GM12878 (cell line): Measurements from ENCODE around the gene SCGB3A2. TPM values are rescaled to one million over a fixed set of nuclear protein-coding genes. Genes with fewer than 3 reads are reported as not detected.

Experiments used
- ATAC-seq: fragments of 200-7000 bp; cut with Tn5 transposase; 3 replicates; pipeline ENCODE4 v1.9.1; 2020; ENCODE audit warnings: mild to moderate bottlenecking, moderate library complexity
- BruUV-seq: library from RNA; stranded (reverse); fragments of 400-500 nt; replicated peaks from 2 replicates; lab custom pipeline; 2021; lab: Mats Ljungman, UMichigan
- CTCF ChIA-PET: fragments of 300-600 bp; sonication (Branson Sonifier 250); formaldehyde crosslinking; extraction: SDS; loops from one replicate; lab custom pipeline; 2021; ENCODE audit warnings: inconsistent platforms; lab: Yijun Ruan, JAX
- POLR2A ChIA-PET: fragments of 350-600 bp; formaldehyde crosslinking; extraction: SDS; loops from one replicate; lab custom pipeline; 2021; ENCODE audit warnings: inconsistent platforms; lab: Charles Lee
- RAD21 ChIA-PET: fragments of 300-600 bp; sonication (Branson Sonifier 250); formaldehyde crosslinking; loops from one replicate; lab custom pipeline; 2023; ENCODE audit warnings: antibody characterized with exemption; ENCODE audit not compliant: unreplicated experiment; lab: Charles Lee
- SMC1A ChIA-PET: fragments of 300-600 bp; sonication (Branson Sonifier 250); formaldehyde crosslinking; loops from one replicate; lab custom pipeline; 2023; ENCODE audit not compliant: unreplicated experiment, uncharacterized antibody; lab: Charles Lee
- DNase-seq: peaks from one replicate; pipeline ENCODE4 v3.0.0-alpha.2; 2011; ENCODE audit warnings: low read depth, low spot score
- FAIRE-seq: peaks from 3 replicates; lab custom pipeline; 2011; peaks lifted over from hg19 to GRCh38; lab: Jason Lieb, UNC
- H2AFZ ChIP-seq: 2 replicates; pipeline ENCODE4 v1.6.0; 2011; ENCODE audit warnings: low read depth, low read length, control low read depth; ENCODE audit not compliant: control insufficient read depth
- H3K27ac ChIP-seq: 2 replicates; pipeline ENCODE4 v1.5.1; 2011; ENCODE audit warnings: control low read depth; ENCODE audit not compliant: control insufficient read depth, insufficient read depth
- H3K27me3 ChIP-seq, 2 experiments: replicated peaks in 1 of 2; 2 replicates each; pipeline versions ENCODE4 v1.6.0 to v1.6.1; 2011; ENCODE audit warnings: low read length in 1 of 2; ENCODE audit not compliant: control insufficient read depth in 2 of 2, insufficient read depth in 2 of 2
- H3K36me3 ChIP-seq, 2 experiments: 2 replicates each; pipeline ENCODE4 v1.5.1; 2011; ENCODE audit warnings: low read length in 1 of 2; ENCODE audit not compliant: control insufficient read depth in 2 of 2, insufficient read depth in 2 of 2
- H3K4me1 ChIP-seq: 2 replicates; pipeline ENCODE4 v1.6.1; 2011; ENCODE audit warnings: mild to moderate bottlenecking, low read length, moderate library complexity, mixed read lengths; ENCODE audit not compliant: control insufficient read depth, insufficient read depth
- H3K4me2 ChIP-seq: 2 replicates; pipeline ENCODE4 v1.6.0; 2011; ENCODE audit warnings: control low read depth; ENCODE audit not compliant: control insufficient read depth, insufficient read depth
- H3K4me3 ChIP-seq: fragments of 200-600 bp; sonication (generic); 2 replicates; pipeline ENCODE4 v1.5.1; 2016
- H3K79me2 ChIP-seq: 2 replicates; pipeline ENCODE4 v1.6.0; 2011; ENCODE audit warnings: low read length; ENCODE audit not compliant: control insufficient read depth, insufficient read depth
- H3K9ac ChIP-seq: 2 replicates; pipeline ENCODE4 v1.8.0; 2011; ENCODE audit warnings: low read length, control low read depth, mixed read lengths; ENCODE audit not compliant: control insufficient read depth, insufficient read depth
- H3K9me3 ChIP-seq: replicated peaks from 3 replicates; pipeline ENCODE4 v1.5.1; 2011; ENCODE audit warnings: mild to moderate bottlenecking, low read length; ENCODE audit not compliant: control insufficient read depth, insufficient read depth
- H4K20me1 ChIP-seq: 2 replicates; pipeline ENCODE4 v1.6.0; 2011; ENCODE audit not compliant: control insufficient read depth, insufficient read depth
- ASH2L ChIP-seq: fragments of 300-600, 200-600 bp; sonication (generic); IDR thresholded peaks from 2 replicates; pipeline ENCODE4 v1.6.1; 2017; ENCODE audit warnings: low read depth, mild to moderate bottlenecking, borderline replicate concordance
- BRCA1 ChIP-seq: IDR thresholded peaks from 2 replicates; pipeline ENCODE4 v1.6.1; 2011; ENCODE audit warnings: low read depth, low read length, improper control_type of control experiment
- EP300 ChIP-seq, 2 experiments: fragments of 150-350 bp in 1 of 2; IDR thresholded peaks; 2 replicates each; pipeline ENCODE4 v1.6.1; 2011 to 2012; ENCODE audit warnings: low read depth in 2 of 2, low read length in 2 of 2, borderline replicate concordance in 1 of 2, improper control_type of control experiment in 1 of 2, inconsistent platforms in 1 of 2; ENCODE audit not compliant: control insufficient read depth in 1 of 2
- HCFC1 ChIP-seq: fragments of 150-350 bp; IDR thresholded peaks from 2 replicates; pipeline ENCODE4 v1.6.1; 2014; ENCODE audit warnings: low read length
- HSF1 ChIP-seq: fragments of 150-350 bp; IDR thresholded peaks from 2 replicates; pipeline ENCODE4 v1.6.1; 2014; ENCODE audit warnings: mild to moderate bottlenecking, low read depth, low read length
- IKZF1 ChIP-seq: fragments of 450-650 bp; conservative IDR thresholded peaks from 2 replicates; pipeline ENCODE4 v1.6.1; 2017; ENCODE audit warnings: antibody characterized with exemption, mild to moderate bottlenecking
- IKZF2 ChIP-seq, 2 experiments: fragments of 450-650 bp; IDR thresholded peaks; 2 replicates each; pipeline ENCODE4 v1.6.1; 2017; ENCODE audit warnings: mild to moderate bottlenecking in 2 of 2, moderate library complexity in 2 of 2
- POLR2A ChIP-seq: IDR thresholded peaks from 2 replicates; pipeline ENCODE4 v1.6.1; 2011; ENCODE audit warnings: low read depth, mild to moderate bottlenecking, low read length
- RELA ChIP-seq: fragments of 450-650 bp; IDR thresholded peaks from 2 replicates; pipeline ENCODE4 v1.8.0; 2014; ENCODE audit warnings: borderline replicate concordance; ENCODE audit not compliant: partially characterized antibody
- SMARCA5 ChIP-seq: fragments of 450-650 bp; IDR thresholded peaks from 2 replicates; pipeline ENCODE4 v1.6.1; 2017; ENCODE audit warnings: mild to moderate bottlenecking
- ZBED1 ChIP-seq: IDR thresholded peaks from 2 replicates; pipeline ENCODE4 v1.6.1; 2016; ENCODE audit warnings: borderline replicate concordance
- ZNF217 ChIP-seq: fragments of 450-650 bp; IDR thresholded peaks from 2 replicates; pipeline ENCODE4 v1.6.1; 2017; ENCODE audit warnings: antibody characterized with exemption, mild to moderate bottlenecking
- WGBS: methylation state at CpG from one replicate; pipeline ENCODE4 v1.1.6; 2016; ENCODE audit warnings: low lambda C conversion rate; ENCODE audit not compliant: insufficient replicate concordance, insufficient coverage; ENCODE audit errors: missing lambda C conversion rate; 5-methylcytosine and 5-hydroxymethylcytosine counted together
- in situ Hi-C: fragments of 300-500 bp; cut with MboI; formaldehyde crosslinking; loops from 9 replicates; pipeline ENCODE4 v1.14.3; 2018; ENCODE audit warnings: mixed read lengths
- intact Hi-C: fragments of 100-400 bp; cut with micrococcal nuclease; formaldehyde crosslinking; loops from one replicate; pipeline ENCODE4 v1.14.2; 2022; ENCODE audit not compliant: unreplicated experiment
- polyA plus RNA-seq, 11 experiments: library from polyadenylated mRNA; depleted of rRNA in 4 of 11; unstranded in 6 of 11; stranded (reverse) in 5 of 11; fragments of >200 nt; fragmentation: Nextera tagmentation in 4 of 11; fragmentation: Illumina TruSeq in 1 of 11; extraction: Ambion mirVana in 4 of 11; extraction: Trizol in 1 of 11; gene quantifications; 1 replicate in 1 of 11; 2 replicates in 10 of 11; pipeline versions ENCODE4 v1.2.1 to v1.2.3, GENCODE V29; 2011 to 2016; ENCODE audit warnings: inconsistent platforms in 2 of 11, missing spikeins in 2 of 11, low read depth in 1 of 11
- total RNA-seq, 4 experiments: library from RNA; depleted of rRNA in 3 of 4; stranded (reverse); fragments of >200 nt in 3 of 4; fragmentation: Illumina TruSeq in 1 of 4; extraction: Trizol in 1 of 4; gene quantifications; 2 replicates each; pipeline versions ENCODE4 v1.2.1 to v1.2.3, GENCODE V29; 2013 to 2021

SCGB3A2 gene
- total and polyA plus RNA-seq, 10 of the 15 experiments (the other 5 are each of a cell fraction or from before 2014, with no cell fraction given): 0.24 TPM; not detected in 9

DNA sequence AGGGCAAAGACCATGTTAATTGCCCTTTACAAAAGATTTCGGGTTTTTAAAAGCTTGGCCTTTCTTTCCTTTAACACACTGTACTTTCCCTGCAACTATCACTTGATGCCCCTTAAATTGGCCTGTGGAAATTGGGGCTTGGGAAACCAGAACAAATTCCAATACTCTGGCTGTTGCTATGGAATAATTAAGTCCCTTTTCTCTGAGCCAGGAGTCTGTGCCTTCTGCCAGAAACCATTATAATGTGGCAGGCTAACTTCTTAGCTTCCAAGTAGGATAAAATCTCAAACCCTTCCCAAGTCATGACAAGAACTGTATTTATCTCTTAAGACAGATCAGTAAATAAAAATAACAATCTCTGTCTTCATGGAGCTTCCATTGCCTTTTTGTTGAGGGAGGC lies 46.0 kb upstream of the SCGB3A2 start:
- Histone ChIP-seq H3K9me3 (no peaks in the 10 kb centered on the region), H3K79me2 (no peaks in the 10 kb centered on the region), H3K27me3 (no peaks in the 10 kb centered on the region; a peak in 1 of 4 replicates), H3K36me3 (no peaks in the 10 kb centered on the region), H3K4me2 (no peak overlapping the region), H3K4me1 (no peaks in the 10 kb centered on the region), H3K27ac (no peak overlapping the region), H4K20me1 (no peaks in the 10 kb centered on the region), H2AFZ (no peak overlapping the region), H3K9ac (no peak overlapping the region), H3K4me3 (no peak overlapping the region)
- no peak for FAIRE-seq
- in situ Hi-C loops (no loop called here), intact Hi-C loops (no loop called here)
- no TSS peak for BruUV-seq
- no peak for DNase-seq
- ChIA-PET CTCF (interaction anchor here (0.8 to 1.5 kb wide), 3 partner anchors 17 to 204 kb away, joined by 3 read pairs; no protein-coding TSS in a partner anchor), RAD21 (interaction anchor here (0.5 kb wide), 1 partner anchor 82 kb away, joined by 3 read pairs; no protein-coding TSS in a partner anchor), SMC1A (interaction anchor here (1.0 to 1.3 kb wide), 2 partner anchors 13 to 246 kb away, joined by 3 read pairs; no protein-coding TSS in a partner anchor), POLR2A (no interaction called here)
- TF ChIP-seq IKZF1 (no peak), POLR2A (no peak), HCFC1 (no peak), ZBED1 (no peak), IKZF2 (IDR thresholded peaks at IDR 0.05) (no peak), RELA (no peak), EP300 (IDR thresholded peaks at IDR 0.05; ENCODE audit: borderline replicate concordance in 1 of 2, control insufficient read depth in 1 of 2, low read depth in 2 of 2, low read length in 2 of 2) (no peak), BRCA1 (no peak), HSF1 (no peak), ZNF217 (no peak), ASH2L (no peak), SMARCA5 (no peak)
- 4% methylated on average over 1 of the region's 1 CpG for WGBS
- ATAC-seq: no peak
